Measurements from ENCODE around the gene AUH.
"Not testable (repeated sequence)": the region's sequence is repeated elsewhere in the genome, so short reads cannot be mapped to it uniquely, and the experiment has no call there.

Gene AUH

DNA sequence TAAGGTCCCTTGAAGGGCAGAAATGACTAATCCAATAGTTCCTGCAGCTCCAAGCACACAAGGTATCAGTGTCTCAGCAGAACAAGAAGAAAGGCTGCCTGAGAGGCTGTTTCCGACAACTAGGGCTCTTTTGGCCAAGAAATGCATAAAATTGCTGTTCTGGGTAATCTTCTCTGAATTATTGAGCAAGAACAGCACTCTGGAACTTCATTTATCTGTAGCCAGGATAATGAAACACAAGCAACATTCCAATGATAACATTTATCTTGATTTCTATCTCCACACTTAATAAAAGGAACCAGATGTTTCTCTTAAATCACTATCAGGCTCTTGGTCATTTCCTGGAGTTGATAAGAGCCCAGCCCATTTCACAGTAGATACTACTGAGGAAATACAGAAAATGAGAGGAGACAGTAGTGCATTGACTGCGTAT lies 17.0 kb upstream of the AUH start:
- DNase-seq = no peak

- DNase-seq = not testable (repeated sequence)
Measured at GRCh38 chr9:91378054-91378453, 16.3 kb upstream of the AUH start.

- DNase-seq = no peak
Measured at GRCh38 chr9:91376239-91376638, 14.5 kb upstream of the AUH start.

GRCh38 chr9:91374939-91375338 lies 13.2 kb upstream of the AUH start:
- DNase-seq = no peak

GRCh38 chr9:91371894-91372293 lies 10.2 kb upstream of the AUH start:
- no peak for DNase-seq

GRCh38 chr9:91370006-91370405 lies 8.3 kb upstream of the AUH start:
- DNase-seq = not testable (repeated sequence)

GRCh38 chr9:91364702-91365101 lies 3.0 kb upstream of the AUH start:
- no peak for DNase-seq

- no peak for DNase-seq
Measured at GRCh38 chr9:91364005-91364404, 2.3 kb upstream of the AUH start.

GRCh38 chr9:91362051-91362611 lies 413 bp upstream of the AUH start:
- no peak for DNase-seq

- DNase-seq = no peak
Measured at GRCh38 chr9:91360551-91361290, 997 bp downstream of the AUH start.

DNA sequence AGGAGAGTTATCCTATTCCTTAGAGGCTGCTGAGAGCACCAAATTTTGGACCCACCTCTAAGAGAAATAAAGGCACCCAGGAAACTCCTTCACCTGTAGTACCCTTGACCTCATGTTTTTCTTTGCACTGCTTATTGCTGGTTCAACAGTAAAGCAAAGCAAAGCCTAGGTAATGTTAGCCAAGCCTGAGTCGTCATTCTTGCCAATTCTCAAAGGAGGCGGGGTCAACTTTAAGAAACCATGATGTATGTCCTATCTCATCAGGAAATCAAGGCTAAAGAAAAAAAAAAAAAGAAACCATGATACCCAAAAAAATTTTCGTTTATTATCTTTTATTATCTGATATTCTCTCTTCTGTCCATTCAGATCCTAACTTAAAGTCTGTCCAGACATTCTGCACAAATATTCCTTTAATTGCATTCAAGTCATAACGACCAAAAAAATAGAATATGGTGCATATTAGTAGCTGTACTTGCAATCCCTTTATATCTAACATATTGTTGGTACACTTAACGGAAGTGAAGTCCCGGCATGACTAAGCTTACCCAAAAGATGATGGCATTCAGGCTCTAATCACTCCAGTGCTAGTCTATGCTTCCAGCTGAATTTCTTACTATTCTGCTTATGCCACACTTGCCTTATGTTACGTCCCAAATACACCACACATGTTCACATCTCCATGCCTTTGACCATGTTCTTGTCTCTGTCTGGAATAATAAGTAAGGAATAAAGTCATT lies 1.8 kb downstream of the AUH start:
- no peak for DNase-seq

- no peak for DNase-seq
Measured at GRCh38 chr9:91359083-91359482, 2.6 kb downstream of the AUH start.

DNA sequence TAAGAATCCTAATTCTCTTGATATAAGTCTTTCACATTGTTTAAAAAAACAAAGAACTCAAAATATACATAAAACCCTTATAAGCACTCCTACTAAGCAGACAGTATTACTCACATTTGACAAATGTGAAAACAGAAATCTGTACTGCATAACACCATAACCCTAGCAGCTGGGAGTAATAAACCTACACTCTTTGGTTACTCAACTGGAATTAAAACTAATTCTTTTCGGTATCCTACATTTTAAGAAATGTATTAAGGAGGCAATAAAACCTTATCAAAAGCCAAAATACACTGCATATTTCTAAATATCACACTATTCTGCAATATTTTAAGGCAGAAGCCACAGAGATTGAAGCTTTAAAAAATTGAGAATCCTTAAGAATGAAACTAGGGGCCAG lies 6.8 kb downstream of the AUH start:
- no peak for DNase-seq

GRCh38 chr9:91349115-91349555 lies 12.6 kb downstream of the AUH start:
- no peak for DNase-seq

DNA sequence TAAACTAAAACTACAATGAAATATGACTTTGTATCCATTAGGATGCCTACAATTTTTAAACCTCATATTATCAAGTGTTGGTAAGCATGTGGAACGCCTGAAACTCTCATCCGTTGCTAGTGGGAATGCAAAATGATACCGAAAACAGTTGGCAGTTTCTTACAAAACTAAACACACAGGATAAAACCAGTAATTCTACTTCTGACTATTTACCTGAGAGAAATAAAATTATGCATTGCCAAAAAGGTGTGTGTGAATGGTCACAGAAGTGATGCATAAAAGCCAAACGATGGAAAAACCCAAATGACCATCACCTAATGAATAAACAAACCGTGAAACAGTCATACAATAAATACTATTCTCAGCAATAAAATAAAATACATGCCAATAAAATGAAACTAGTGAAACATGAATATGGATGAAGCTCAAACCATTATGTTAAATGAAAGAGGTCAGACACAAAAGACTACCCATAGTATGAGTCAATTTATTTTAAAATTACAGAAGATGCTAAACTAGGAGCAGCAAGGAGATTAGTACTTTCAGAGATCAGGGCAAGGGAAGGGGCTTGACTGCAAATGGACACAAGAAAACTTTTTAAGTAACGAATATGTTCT lies 13.4 kb downstream of the AUH start:
- no peak for DNase-seq

DNA sequence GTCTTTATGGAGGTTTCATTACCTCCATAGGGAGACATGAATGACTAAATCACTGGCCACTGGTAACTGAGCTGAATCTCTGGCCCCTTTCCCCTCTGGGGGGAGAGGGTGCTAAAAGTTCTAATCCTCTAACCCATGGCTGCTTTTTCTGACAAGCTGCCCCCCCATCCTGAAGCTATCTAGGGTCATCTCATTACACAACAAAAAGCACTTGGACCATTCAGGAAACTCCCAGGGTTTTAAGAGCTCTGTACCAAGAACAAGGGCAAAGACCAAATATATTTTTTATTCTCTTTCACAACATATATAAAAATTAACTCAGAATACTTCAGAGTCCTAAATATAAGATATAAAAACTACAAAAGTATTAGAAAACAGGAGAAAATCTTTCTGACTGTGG lies 14.3 kb downstream of the AUH start:
- DNase-seq = no peak

DNA sequence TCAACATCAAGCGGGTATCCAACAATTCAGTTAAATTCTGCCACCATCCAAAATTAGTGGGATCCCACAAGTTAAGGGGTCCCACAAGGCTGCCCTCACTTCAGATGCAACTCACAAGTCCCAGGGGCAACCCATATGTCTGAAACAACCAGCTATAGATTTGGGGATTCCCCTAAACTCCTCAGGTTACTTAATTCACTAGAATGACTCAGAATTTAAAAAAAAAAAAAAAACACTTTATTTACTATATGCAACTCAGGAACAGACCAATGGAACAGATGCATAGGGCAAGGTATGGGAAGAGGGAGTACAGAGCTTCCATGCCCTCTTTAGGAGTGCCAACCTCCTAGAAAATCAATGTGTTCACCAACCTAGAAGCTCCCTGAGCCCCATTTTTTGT lies 15.1 kb downstream of the AUH start:
- DNase-seq = no peak

GRCh38 chr9:91345978-91346377 lies 15.7 kb downstream of the AUH start:
- no peak for DNase-seq

DNA sequence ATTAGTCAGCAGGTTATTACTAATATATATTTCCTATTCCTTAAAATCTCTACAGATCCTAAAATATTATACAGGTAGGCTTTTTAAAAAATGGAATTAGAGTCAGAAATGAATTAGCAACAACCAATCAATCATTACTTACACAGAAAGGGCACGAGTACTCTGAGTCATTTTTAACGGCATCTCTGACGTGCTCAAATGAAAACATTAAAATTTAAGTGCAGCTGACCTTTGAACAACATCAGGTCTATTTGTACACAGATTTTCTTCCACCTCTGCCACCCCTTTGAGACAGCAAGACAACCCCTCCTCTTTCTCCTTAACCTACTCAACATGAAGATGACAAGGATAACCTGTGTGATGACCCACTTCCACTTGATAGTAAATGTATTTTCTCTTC lies 19.1 kb downstream of the AUH start:
- no peak for DNase-seq

DNA sequence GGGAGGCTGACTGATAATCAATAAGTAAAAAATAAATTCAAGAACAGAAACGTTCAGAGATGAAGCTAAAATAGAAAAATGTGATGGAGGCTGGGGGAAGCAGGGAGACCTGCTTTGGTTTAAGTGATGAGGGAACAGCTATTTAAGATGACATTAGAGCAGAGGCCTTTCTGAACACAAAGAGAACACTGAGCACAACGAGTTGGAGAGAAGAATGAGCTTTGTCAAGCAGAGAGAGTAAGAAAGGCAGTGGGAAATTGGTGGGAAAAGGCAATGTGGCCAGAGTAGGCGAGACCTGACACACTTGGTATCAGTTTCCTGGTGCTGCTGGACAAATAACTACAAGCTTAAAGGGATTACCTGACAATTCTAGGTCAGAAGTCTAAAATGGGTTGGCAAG lies 20.0 kb downstream of the AUH start:
- DNase-seq = no peak

DNA sequence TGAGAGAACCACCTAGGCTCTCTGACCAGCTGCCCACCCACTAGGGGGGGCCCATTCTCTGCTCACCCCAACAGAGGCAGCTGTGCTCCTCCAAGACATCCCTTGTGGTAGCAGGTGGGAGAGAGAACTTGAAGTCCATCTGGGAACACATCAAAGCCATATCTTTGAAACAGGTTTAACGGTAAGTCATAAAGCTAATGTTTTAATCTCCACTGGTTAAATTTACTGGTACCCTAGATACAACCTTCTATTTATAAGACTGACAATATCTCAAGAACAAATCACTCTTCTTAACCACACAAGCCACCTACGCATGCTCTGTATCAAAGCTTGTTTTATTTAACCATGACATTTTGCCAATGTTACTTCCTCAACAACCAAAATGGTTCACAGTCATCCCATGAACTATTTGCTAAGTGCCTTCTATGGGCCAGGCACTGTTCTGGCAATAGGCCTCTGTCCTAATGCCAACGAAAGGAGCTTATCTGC lies 20.4 kb downstream of the AUH start:
- no peak for DNase-seq

DNA sequence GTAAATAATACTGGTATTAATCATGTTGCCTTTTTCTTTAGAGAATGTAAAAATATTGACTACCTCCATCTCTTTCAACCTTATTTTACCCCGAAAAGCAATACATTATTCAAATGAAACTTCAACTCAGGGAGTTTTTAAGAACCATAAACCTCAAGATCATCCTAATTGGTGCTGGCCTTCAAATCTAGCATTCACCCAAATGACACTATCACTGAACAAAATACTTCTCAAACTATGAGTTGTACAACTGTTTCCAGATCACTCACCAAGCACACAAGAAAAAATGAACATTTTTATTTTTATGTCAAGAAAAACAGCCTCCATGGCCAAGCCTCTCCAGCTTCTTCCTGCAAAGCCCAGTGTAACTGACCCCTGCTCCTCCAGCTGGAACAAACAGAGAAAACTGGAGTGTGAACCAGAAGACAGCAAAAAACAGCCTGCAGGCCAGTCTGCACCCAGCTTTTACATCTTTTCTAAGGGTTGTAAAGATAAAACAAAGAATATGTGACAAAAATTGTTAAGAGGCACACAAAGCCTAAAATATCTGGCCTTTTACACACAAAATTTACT lies 21.2 kb downstream of the AUH start:
- no peak for DNase-seq

GRCh38 chr9:91338681-91339080 lies 23.0 kb downstream of the AUH start:
- DNase-seq = no peak
